ENCODE measurements around the gene PTRHD1. TPM values are rescaled to one million over a fixed set of nuclear protein-coding genes. Genes with fewer than 3 reads are reported as not detected.

Gene PTRHD1
- total and polyA plus RNA-seq, 2 donors (not counting 1 experiment from before 2014, with no cell fraction given), result 20.2 to 29.8 TPM

- H3K27ac ChIP-seq (ENCODE audit: low read length in 2 of 2), result no peak overlapping the region
- no peaks in the 10 kb centered on the region for H3K79me2 ChIP-seq (ENCODE audit: control insufficient read depth, insufficient read depth, low read length)
- Mint-ChIP-seq H3K27me3 (no peaks in the 10 kb centered on the region), H3K9me3 (ENCODE audit: insufficient read depth) (no peaks in the 10 kb centered on the region), H3K4me3 (no peak overlapping the region), H3K4me1 (no peaks in the 10 kb centered on the region), H3K27ac (no peak overlapping the region)
- ChIA-PET CTCF (no interaction called here), POLR2A (no interaction called here)
- no peak overlapping the region for H3K9ac ChIP-seq (ENCODE audit: low read length)
- H3K4me1 ChIP-seq (ENCODE audit: control insufficient read depth in 2 of 2, insufficient read depth in 2 of 2, low read length in 2 of 2), result no peaks in the 10 kb centered on the region
- no peak for DNase-seq
- TF ChIP-seq EZH2 (IDR thresholded peaks at IDR 0.05; ENCODE audit: borderline replicate concordance, insufficient read depth, low read depth, low read length, poor library complexity, severe bottlenecking), result no peak
- TF ChIP-seq, protein P1, sequence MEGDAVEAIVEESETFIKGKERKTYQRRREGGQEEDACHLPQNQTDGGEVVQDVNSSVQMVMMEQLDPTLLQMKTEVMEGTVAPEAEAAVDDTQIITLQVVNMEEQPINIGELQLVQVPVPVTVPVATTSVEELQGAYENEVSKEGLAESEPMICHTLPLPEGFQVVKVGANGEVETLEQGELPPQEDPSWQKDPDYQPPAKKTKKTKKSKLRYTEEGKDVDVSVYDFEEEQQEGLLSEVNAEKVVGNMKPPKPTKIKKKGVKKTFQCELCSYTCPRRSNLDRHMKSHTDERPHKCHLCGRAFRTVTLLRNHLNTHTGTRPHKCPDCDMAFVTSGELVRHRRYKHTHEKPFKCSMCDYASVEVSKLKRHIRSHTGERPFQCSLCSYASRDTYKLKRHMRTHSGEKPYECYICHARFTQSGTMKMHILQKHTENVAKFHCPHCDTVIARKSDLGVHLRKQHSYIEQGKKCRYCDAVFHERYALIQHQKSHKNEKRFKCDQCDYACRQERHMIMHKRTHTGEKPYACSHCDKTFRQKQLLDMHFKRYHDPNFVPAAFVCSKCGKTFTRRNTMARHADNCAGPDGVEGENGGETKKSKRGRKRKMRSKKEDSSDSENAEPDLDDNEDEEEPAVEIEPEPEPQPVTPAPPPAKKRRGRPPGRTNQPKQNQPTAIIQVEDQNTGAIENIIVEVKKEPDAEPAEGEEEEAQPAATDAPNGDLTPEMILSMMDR (IDR thresholded peaks at IDR 0.05), result no peak
- H3K4me3 ChIP-seq (ENCODE audit: control extremely low read depth in 1 of 5, extremely low read depth in 1 of 5, insufficient read depth in 1 of 5, low read depth in 2 of 5, low read length in 4 of 5), result no peak overlapping the region
- H4K20me1 ChIP-seq (ENCODE audit: control insufficient read depth, insufficient read depth, low read length, poor library complexity, severe bottlenecking), result no peaks in the 10 kb centered on the region
- H3K9me3 ChIP-seq (ENCODE audit: control extremely low read depth in 1 of 3, control insufficient read depth in 2 of 3, insufficient read depth in 1 of 3, low read length in 2 of 3), result no peaks in the 10 kb centered on the region
- H2AFZ ChIP-seq (ENCODE audit: insufficient read depth, low read depth, low read length, poor library complexity, severe bottlenecking), result no peak overlapping the region
- intact Hi-C loops (cut with micrococcal nuclease), result no loop called here
- WGBS (ENCODE audit: insufficient coverage), result no CpG with 5 or more reads among the region's 1 CpG
- no peak for ATAC-seq (ENCODE audit: low read depth)
- H3K27me3 ChIP-seq (replicated peaks in 1 of 4; ENCODE audit: control extremely low read depth in 1 of 4, control insufficient read depth in 3 of 4, insufficient read depth in 4 of 4, low read length in 3 of 4), result no peaks in the 10 kb centered on the region
- H3K36me3 ChIP-seq (replicated peaks in 1 of 2; ENCODE audit: control extremely low read depth in 1 of 2, control insufficient read depth in 1 of 2, extremely low read depth in 1 of 2, insufficient read depth in 2 of 2, low read length in 1 of 2), result peaks cover 13 to 31% of the 10 kb centered on the region in 2 experiments
- H3K4me2 ChIP-seq (replicated peaks; ENCODE audit: low read depth, low read length, poor library complexity, severe bottlenecking), result no peak overlapping the region
Measured at GRCh38 chr2:24744356-24744755, 48.8 kb downstream of the PTRHD1 start.

DNA sequence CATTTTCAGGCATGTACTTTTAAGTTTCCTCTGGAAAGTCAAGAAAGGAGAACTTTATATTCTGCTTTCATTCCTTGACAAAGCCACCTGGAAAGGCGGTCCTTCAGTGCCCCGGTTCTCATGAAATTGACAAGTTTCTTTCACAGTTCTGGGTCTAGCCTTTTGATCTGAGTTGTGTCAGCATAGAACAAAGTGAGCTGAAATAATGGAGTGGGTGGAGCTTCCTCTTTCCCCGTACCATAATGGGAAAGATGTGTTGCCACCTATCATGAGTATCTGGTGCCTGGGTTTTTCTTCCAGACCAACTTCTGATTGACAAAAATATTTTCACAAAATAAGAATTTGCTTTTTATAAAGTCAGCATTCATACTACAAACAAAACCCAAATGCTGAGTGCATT lies 49.3 kb downstream of the PTRHD1 start:
- CTCF ChIA-PET, result no interaction called here
- Histone ChIP-seq H3K36me3 (replicated peaks in 1 of 2; ENCODE audit: control extremely low read depth in 1 of 2, control insufficient read depth in 1 of 2, extremely low read depth in 1 of 2, insufficient read depth in 2 of 2, low read length in 1 of 2) (peaks cover 13 to 31% of the 10 kb centered on the region in 2 experiments), H3K79me2 (ENCODE audit: control insufficient read depth, insufficient read depth, low read length) (no peaks in the 10 kb centered on the region), H3K27me3 (replicated peaks in 1 of 4; ENCODE audit: control extremely low read depth in 1 of 4, control insufficient read depth in 3 of 4, insufficient read depth in 4 of 4, low read length in 3 of 4) (no peaks in the 10 kb centered on the region), H2AFZ (ENCODE audit: insufficient read depth, low read depth, low read length, poor library complexity, severe bottlenecking) (no peak overlapping the region), H3K9me3 (ENCODE audit: control extremely low read depth in 1 of 3, control insufficient read depth in 2 of 3, insufficient read depth in 1 of 3, low read length in 2 of 3) (no peaks in the 10 kb centered on the region), H3K4me1 (ENCODE audit: control insufficient read depth in 2 of 2, insufficient read depth in 2 of 2, low read length in 2 of 2) (no peaks in the 10 kb centered on the region), H3K9ac (ENCODE audit: low read length) (no peak overlapping the region), H3K4me3 (ENCODE audit: control extremely low read depth in 1 of 5, extremely low read depth in 1 of 5, insufficient read depth in 1 of 5, low read depth in 2 of 5, low read length in 4 of 5) (no peak overlapping the region), H3K27ac (ENCODE audit: low read length in 2 of 2) (no peak overlapping the region), H4K20me1 (ENCODE audit: control insufficient read depth, insufficient read depth, low read length, poor library complexity, severe bottlenecking) (no peaks in the 10 kb centered on the region), H3K4me2 (replicated peaks; ENCODE audit: low read depth, low read length, poor library complexity, severe bottlenecking) (no peak overlapping the region)
- WGBS (ENCODE audit: insufficient coverage), result 100% methylated on average over 2 of the region's 3 CpGs
- Mint-ChIP-seq H3K4me1 (no peaks in the 10 kb centered on the region), H3K27me3 (no peaks in the 10 kb centered on the region), H3K9me3 (ENCODE audit: insufficient read depth) (no peaks in the 10 kb centered on the region), H3K4me3 (no peak overlapping the region), H3K27ac (no peak overlapping the region)
- POLR2A ChIA-PET, result no interaction called here
- intact Hi-C loops (cut with micrococcal nuclease), result no loop called here
- no peak for TF ChIP-seq EZH2 (IDR thresholded peaks at IDR 0.05; ENCODE audit: borderline replicate concordance, insufficient read depth, low read depth, low read length, poor library complexity, severe bottlenecking)
- ATAC-seq (ENCODE audit: low read depth) (no peak), DNase-seq (no peak)
